ENCODE data around the gene ZNF205. TPM values are rescaled to one million over a fixed set of nuclear protein-coding genes. Genes with fewer than 3 reads are reported as not detected.
A peak's percentile ranks its signal among the peaks of the same experiment; 100 is the strongest.

ZNF205 gene
- total and polyA plus RNA-seq, 2 of the 13 experiments (the other 11 are each of a cell fraction or from before 2014, with no cell fraction given): 5.8 to 10.2 TPM

GRCh38 chr16:3158510-3159314, 46.3 kb downstream of the ZNF205 start (continued):
- TF ChIP-seq ZNF30 (CRISPR knock-in tag; IDR thresholded peaks at IDR 0.05) (no peak), GMEB2 (CRISPR knock-in tag; IDR thresholded peaks at IDR 0.05; ENCODE audit: low read depth) (no peak), ZSCAN25 (CRISPR knock-in tag; IDR thresholded peaks at IDR 0.05) (peak; percentile 85), PREB (CRISPR knock-in tag; IDR thresholded peaks at IDR 0.05) (no peak), TBX3 (IDR thresholded peaks at IDR 0.05; ENCODE audit: borderline replicate concordance) (no peak), CREB3 (CRISPR knock-in tag; IDR thresholded peaks at IDR 0.05) (no peak), ZNF510 (CRISPR knock-in tag; IDR thresholded peaks at IDR 0.05; ENCODE audit: low read depth) (no peak), ZNF784 (CRISPR knock-in tag; IDR thresholded peaks at IDR 0.05; ENCODE audit: borderline replicate concordance) (no peak), GLMP (CRISPR knock-in tag; IDR thresholded peaks at IDR 0.05; ENCODE audit: borderline replicate concordance) (no peak), SALL2 (CRISPR knock-in tag; IDR thresholded peaks at IDR 0.05) (0 out of 2 replicates have a peak, but pooled peaks have one; percentile 44), RBFOX2 (IDR thresholded peaks at IDR 0.05; ENCODE audit: low read depth, low read length) (peak; percentile 78), SALL1 (CRISPR knock-in tag; IDR thresholded peaks at IDR 0.05) (peak; percentile 41; the same call in 1 of the 2 replicates), ZNF234 (CRISPR knock-in tag; conservative IDR thresholded peaks at IDR 0.05) (no peak), MTF2 (CRISPR knock-in tag; IDR thresholded peaks at IDR 0.05; ENCODE audit: borderline replicate concordance) (no peak), ZNF607 (CRISPR knock-in tag; IDR thresholded peaks at IDR 0.05; ENCODE audit: borderline replicate concordance) (peak; percentile 59; the same call in 1 of the 2 replicates), ZNF781 (CRISPR knock-in tag; IDR thresholded peaks at IDR 0.05; ENCODE audit: borderline replicate concordance, not compliant biosample characterization) (peak; percentile 59), TFDP2 (CRISPR knock-in tag; IDR thresholded peaks at IDR 0.05) (peak; percentile 16; the same call in 1 of the 2 replicates), ATF4 (CRISPR knock-in tag; IDR thresholded peaks at IDR 0.05) (no peak), HES4 (CRISPR knock-in tag; IDR thresholded peaks at IDR 0.05; ENCODE audit: borderline replicate concordance) (no peak), ZNF333 (CRISPR knock-in tag; IDR thresholded peaks at IDR 0.05; ENCODE audit: borderline replicate concordance) (0 out of 2 replicates have a peak, but pooled peaks have one; percentile 6)

Measured in HepG2 (cell line).